ENCODE results near the gene KLHDC3.

- TF ChIP-seq POLR2A (IDR thresholded peaks at IDR 0.05) (no peak), CTCF (IDR thresholded peaks at IDR 0.05) (no peak)
These were observed 1.7 kb upstream of the KLHDC3 start for GRCh38 chr6:43012364-43012763.

All from body of pancreas (tissue), 4 donors.